22Rv1 (cell line): ENCODE measurements around the gene RALY.

Source experiments
- CTCF ChIP-seq: fragments of 450-650 bp; IDR thresholded peaks from 2 replicates; pipeline ENCODE4 v1.5.1; 2017; ENCODE audit warnings: mild to moderate bottlenecking
- ZFX ChIP-seq: fragments of 450-650 bp; IDR thresholded peaks from 2 replicates; pipeline ENCODE4 v1.6.1; 2017; ENCODE audit warnings: antibody characterized with exemption, borderline replicate concordance

GRCh38 chr20:34095825-34096224, 102.1 kb downstream of the RALY start:
- TF ChIP-seq CTCF (no peak), ZFX (no peak)
